NT2/D1 (cell line): ENCODE measurements around the gene KAZN.

ENCODE experiments used
- DNase-seq: peaks from one replicate; pipeline ENCODE4 v3.0.0-alpha.2; 2011; ENCODE audit warnings: low read depth, low spot score
- H3K27me3 ChIP-seq: 2 replicates; pipeline ENCODE4 v1.6.0; 2011; ENCODE audit warnings: mild to moderate bottlenecking; ENCODE audit not compliant: insufficient read length, insufficient read depth
- H3K36me3 ChIP-seq: 2 replicates; pipeline ENCODE4 v1.6.1; 2011; ENCODE audit warnings: mild to moderate bottlenecking, low read length, mixed read lengths; ENCODE audit not compliant: insufficient read depth, insufficient read length
- H3K4me1 ChIP-seq: 2 replicates; pipeline ENCODE4 v1.5.1; 2011; ENCODE audit not compliant: insufficient read depth, insufficient read length
- H3K4me3 ChIP-seq: 2 replicates; pipeline ENCODE4 v1.5.1; 2011; ENCODE audit warnings: low read depth; ENCODE audit not compliant: insufficient read length
- H3K9ac ChIP-seq: 2 replicates; pipeline ENCODE4 v1.6.0; 2011; ENCODE audit warnings: low read depth; ENCODE audit not compliant: insufficient read length
- H3K9me3 ChIP-seq: 2 replicates; pipeline ENCODE4 v1.5.1; 2011; ENCODE audit warnings: mild to moderate bottlenecking, low read length; ENCODE audit not compliant: insufficient read depth
- SUZ12 ChIP-seq: IDR thresholded peaks from 2 replicates; pipeline ENCODE4 v1.6.1; 2011; ENCODE audit not compliant: insufficient read length, insufficient read depth; ENCODE audit errors: extremely low read depth
- YY1 ChIP-seq: IDR thresholded peaks from 2 replicates; pipeline ENCODE4 v1.6.1; 2011; ENCODE audit not compliant: insufficient read length, insufficient read depth
- ZNF274 ChIP-seq: IDR thresholded peaks from 2 replicates; pipeline ENCODE4 v1.6.1; 2011; ENCODE audit warnings: mild to moderate bottlenecking, low read depth, low read length

KAZN gene

GRCh38 chr1:14590411-14591180, 7.9 kb upstream of the KAZN start:
- Histone ChIP-seq H3K4me3 (no peak overlapping the region), H3K36me3 (no peaks in the 10 kb centered on the region), H3K27me3 (peaks cover under 1% of the 10 kb centered on the region), H3K4me1 (peaks cover 7% of the 10 kb centered on the region), H3K9ac (no peak overlapping the region), H3K9me3 (no peaks in the 10 kb centered on the region)
- DNase-seq, result no peak
- TF ChIP-seq ZNF274 (no peak), SUZ12 (no peak), YY1 (no peak)

GRCh38 chr1:14591600-14591999, 6.9 kb upstream of the KAZN start:
- Histone ChIP-seq H3K9ac (no peak overlapping the region), H3K36me3 (no peaks in the 10 kb centered on the region), H3K4me3 (no peak overlapping the region), H3K9me3 (no peaks in the 10 kb centered on the region), H3K27me3 (no peaks in the 10 kb centered on the region), H3K4me1 (peaks cover 7% of the 10 kb centered on the region)
- TF ChIP-seq ZNF274, result no peak
- no peak for TF ChIP-seq YY1
- TF ChIP-seq SUZ12, result no peak
- DNase-seq, result no peak

- no peaks in the 10 kb centered on the region for H3K9me3 ChIP-seq
- H3K4me1 ChIP-seq, result peaks cover 7% of the 10 kb centered on the region
- H3K27me3 ChIP-seq, result no peaks in the 10 kb centered on the region
- DNase-seq, result no peak
- no peak overlapping the region for H3K9ac ChIP-seq
- H3K4me3 ChIP-seq, result no peak overlapping the region
- H3K36me3 ChIP-seq, result no peaks in the 10 kb centered on the region
- TF ChIP-seq SUZ12 (no peak), YY1 (no peak), ZNF274 (no peak)
These were observed 6.4 kb upstream of the KAZN start for GRCh38 chr1:14592004-14592631.

- H3K9me3 ChIP-seq, result no peaks in the 10 kb centered on the region
- H3K4me3 ChIP-seq, result no peak overlapping the region
- no peaks in the 10 kb centered on the region for H3K27me3 ChIP-seq
- no peaks in the 10 kb centered on the region for H3K36me3 ChIP-seq
- peaks cover 11% of the 10 kb centered on the region for H3K4me1 ChIP-seq
- no peak for DNase-seq
- TF ChIP-seq SUZ12, result no peak
- no peak for TF ChIP-seq ZNF274
- no peak for TF ChIP-seq YY1
- H3K9ac ChIP-seq, result no peak overlapping the region
These were observed 5.2 kb upstream of the KAZN start for GRCh38 chr1:14593302-14593701.

- Histone ChIP-seq H3K9ac (no peak overlapping the region), H3K4me3 (no peak overlapping the region), H3K27me3 (no peaks in the 10 kb centered on the region), H3K9me3 (no peaks in the 10 kb centered on the region), H3K36me3 (no peaks in the 10 kb centered on the region), H3K4me1 (peaks cover 11% of the 10 kb centered on the region)
- no peak for DNase-seq
- TF ChIP-seq YY1 (no peak), SUZ12 (no peak), ZNF274 (no peak)
These were observed 4.4 kb upstream of the KAZN start for GRCh38 chr1:14594045-14594444.

GRCh38 chr1:14596591-14596990, 1.9 kb upstream of the KAZN start:
- Histone ChIP-seq H3K4me3 (no peak overlapping the region), H3K4me1 (peaks cover 11% of the 10 kb centered on the region), H3K9ac (no peak overlapping the region), H3K36me3 (no peaks in the 10 kb centered on the region), H3K27me3 (no peaks in the 10 kb centered on the region), H3K9me3 (no peaks in the 10 kb centered on the region)
- TF ChIP-seq YY1, result no peak
- TF ChIP-seq SUZ12, result no peak
- no peak for TF ChIP-seq ZNF274
- DNase-seq, result no peak

- Histone ChIP-seq H3K9ac (peak overlapping the region; percentile 86), H3K4me1 (peaks cover 7% of the 10 kb centered on the region), H3K9me3 (no peaks in the 10 kb centered on the region), H3K36me3 (no peaks in the 10 kb centered on the region), H3K4me3 (peak overlapping the region; percentile 71), H3K27me3 (no peaks in the 10 kb centered on the region)
- no peak for DNase-seq
- TF ChIP-seq YY1 (no peak), ZNF274 (no peak), SUZ12 (no peak)
These were observed 1.0 kb upstream of the KAZN start for GRCh38 chr1:14597343-14598006.
